Thyroid gland (tissue), 4 donors: Measurements from ENCODE around the gene ZFAND3. TPM values are rescaled to one million over a fixed set of nuclear protein-coding genes. Genes with fewer than 3 reads are reported as not detected.

ENCODE experiments used
- DNase-seq, 2 donors: peaks; one replicate each; pipeline ENCODE4 v3.0.0-alpha.2; 2019
- H3K27ac ChIP-seq, 3 donors: fragments of 200-600 bp; sonication (generic); 1 replicate in 2 of 3; 2 replicates in 1 of 3; pipeline ENCODE4 v1.5.1; 2016 to 2019; ENCODE audit warnings: mild to moderate bottlenecking in 1 of 3, moderate library complexity in 1 of 3
- H3K27me3 ChIP-seq: fragments of 200-600 bp; sonication (generic); one replicate; pipeline ENCODE4 v1.5.1; 2019
- H3K36me3 ChIP-seq, 2 donors: fragments of 200-600 bp; sonication (generic); one replicate each; pipeline ENCODE4 v1.5.1; 2016 to 2019
- H3K4me1 ChIP-seq, 2 donors: fragments of 200-600 bp; sonication (generic); one replicate each; pipeline ENCODE4 v1.5.1; 2017 to 2019
- H3K4me3 ChIP-seq, 3 donors: fragments of 200-600 bp; sonication (generic); replicated peaks in 1 of 3; 1 replicate in 2 of 3; 2 replicates in 1 of 3; pipeline ENCODE4 v1.5.1; 2016; ENCODE audit warnings: mild to moderate bottlenecking in 1 of 3
- H3K9me3 ChIP-seq: fragments of 200-600 bp; sonication (generic); one replicate; pipeline ENCODE4 v1.5.1; 2017
- POLR2A ChIP-seq, 2 donors: fragments of 450-650 bp; IDR thresholded peaks; one replicate each; pipeline ENCODE4 v1.6.1; 2017; ENCODE audit warnings: antibody characterized with exemption in 2 of 2, mild to moderate bottlenecking in 2 of 2, moderate library complexity in 1 of 2
- WGBS, 2 donors: methylation state at CpG; one replicate each; pipeline ENCODE4 v1.1.5; 2017; 5-methylcytosine and 5-hydroxymethylcytosine counted together
- intact Hi-C: fragments of 100-400 bp; cut with DNase I; formaldehyde crosslinking; loops from one replicate; pipeline ENCODE4 v1.15.1; 2023
- total RNA-seq, 4 donors: library from RNA; depleted of rRNA; stranded (reverse); fragments of >200 nt; gene quantifications; one replicate each; pipeline ENCODE4 v1.2.3, GENCODE V29; 2016
- TF ChIP-seq, protein P1 (sequence below), 6 experiments: fragments of 200-600 bp in 3 of 6; fragments of 450-650 bp in 3 of 6; sonication (generic) in 3 of 6; IDR thresholded peaks; one replicate each; pipeline ENCODE4 v1.5.1; 2016 to 2019; ENCODE audit warnings: antibody characterized with exemption in 6 of 6, mild to moderate bottlenecking in 2 of 6, inconsistent platforms in 1 of 6, moderate library complexity in 1 of 6

ZFAND3 gene
- total RNA-seq, 4 donors from 2014 or later, result 41.3 to 57.7 (median 55.9) TPM

DNA sequence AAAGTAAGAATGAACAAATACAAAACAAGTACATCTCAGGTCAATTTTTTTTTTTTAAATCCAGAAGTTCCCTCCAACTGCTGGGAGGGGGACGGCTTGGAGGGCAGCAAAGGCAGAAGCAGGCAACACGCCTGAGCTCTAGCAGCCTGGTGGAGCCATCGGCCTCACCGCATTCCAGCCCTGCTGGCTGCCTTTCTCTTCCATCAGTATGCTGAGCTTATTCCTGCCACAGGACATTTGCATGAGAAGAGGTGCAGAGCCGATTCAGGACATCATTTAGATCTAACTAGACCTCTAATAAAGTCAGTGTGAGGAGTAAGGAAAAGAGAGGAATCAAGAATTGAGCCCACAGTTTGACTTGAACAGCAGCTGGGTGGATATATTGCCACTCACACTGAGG, 318.8 kb downstream of the ZFAND3 start:
- whole genome bisulfite sequencing, 2 donors, result 89 to 94% methylated on average over 5 of the region's 5 CpGs
- no peak for DNase-seq
- TF ChIP-seq, protein P1, sequence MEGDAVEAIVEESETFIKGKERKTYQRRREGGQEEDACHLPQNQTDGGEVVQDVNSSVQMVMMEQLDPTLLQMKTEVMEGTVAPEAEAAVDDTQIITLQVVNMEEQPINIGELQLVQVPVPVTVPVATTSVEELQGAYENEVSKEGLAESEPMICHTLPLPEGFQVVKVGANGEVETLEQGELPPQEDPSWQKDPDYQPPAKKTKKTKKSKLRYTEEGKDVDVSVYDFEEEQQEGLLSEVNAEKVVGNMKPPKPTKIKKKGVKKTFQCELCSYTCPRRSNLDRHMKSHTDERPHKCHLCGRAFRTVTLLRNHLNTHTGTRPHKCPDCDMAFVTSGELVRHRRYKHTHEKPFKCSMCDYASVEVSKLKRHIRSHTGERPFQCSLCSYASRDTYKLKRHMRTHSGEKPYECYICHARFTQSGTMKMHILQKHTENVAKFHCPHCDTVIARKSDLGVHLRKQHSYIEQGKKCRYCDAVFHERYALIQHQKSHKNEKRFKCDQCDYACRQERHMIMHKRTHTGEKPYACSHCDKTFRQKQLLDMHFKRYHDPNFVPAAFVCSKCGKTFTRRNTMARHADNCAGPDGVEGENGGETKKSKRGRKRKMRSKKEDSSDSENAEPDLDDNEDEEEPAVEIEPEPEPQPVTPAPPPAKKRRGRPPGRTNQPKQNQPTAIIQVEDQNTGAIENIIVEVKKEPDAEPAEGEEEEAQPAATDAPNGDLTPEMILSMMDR (IDR thresholded peaks at IDR 0.05), result no peak
- TF ChIP-seq POLR2A (IDR thresholded peaks at IDR 0.05), result no peak
- Histone ChIP-seq H3K27ac (no peak overlapping the region), H3K36me3 (no peaks in the 10 kb centered on the region), H3K4me3 (no peak overlapping the region), H3K4me1 (peaks cover 18 to 24% of the 10 kb centered on the region in 2 donors), H3K9me3 (no peaks in the 10 kb centered on the region), H3K27me3 (no peaks in the 10 kb centered on the region)
- intact Hi-C loops, result no loop called here

DNA sequence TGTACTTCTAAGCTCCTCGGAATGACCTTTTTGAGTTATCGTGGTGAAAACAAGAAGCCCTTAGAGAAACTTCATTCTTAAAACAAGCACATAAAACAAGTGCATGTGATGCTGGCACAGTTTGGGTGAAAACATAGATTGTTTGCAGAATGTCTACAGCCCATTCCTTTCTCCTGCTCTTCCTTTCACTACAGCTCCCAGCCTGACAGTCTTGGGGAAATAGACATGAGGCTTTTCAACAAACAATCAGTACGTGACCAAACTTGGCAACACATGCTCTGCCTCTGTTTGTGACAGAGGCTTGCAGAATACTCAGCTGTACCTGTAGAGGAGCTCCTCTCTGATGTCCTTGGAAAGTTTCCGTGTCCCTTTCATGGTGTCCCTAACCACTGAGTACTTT, 321.6 kb downstream of the ZFAND3 start:
- Histone ChIP-seq H3K4me3 (no peak overlapping the region), H3K9me3 (no peaks in the 10 kb centered on the region), H3K36me3 (no peaks in the 10 kb centered on the region), H3K27ac (no peak overlapping the region), H3K27me3 (no peaks in the 10 kb centered on the region), H3K4me1 (peaks cover 26 to 35% of the 10 kb centered on the region in 2 donors)
- intact Hi-C loops, result no loop called here
- DNase-seq, result no peak
- TF ChIP-seq, protein P1 (IDR thresholded peaks at IDR 0.05), result no peak
- no peak for TF ChIP-seq POLR2A (IDR thresholded peaks at IDR 0.05)
- WGBS, 2 donors, result 69 to 73% methylated on average over 4 of the region's 4 CpGs

DNA sequence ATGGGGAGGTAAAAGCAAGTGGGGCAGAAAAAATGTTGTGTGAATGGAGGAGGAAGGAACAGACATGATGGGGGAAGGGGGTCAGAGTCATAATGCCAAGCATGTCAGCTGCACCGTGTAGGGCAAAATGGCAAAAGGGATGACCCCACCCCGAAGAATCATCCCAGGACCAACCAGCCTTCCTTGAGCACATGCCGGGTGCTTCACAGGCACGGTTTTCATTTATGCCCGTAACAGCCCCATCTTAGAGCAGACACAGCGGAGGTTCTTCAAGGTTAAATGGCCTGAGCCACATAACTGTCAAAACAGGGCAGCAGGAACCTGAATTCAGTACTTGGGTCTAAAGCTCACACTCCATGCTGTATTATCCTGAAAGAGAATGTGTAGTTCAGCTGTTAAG, 322.2 kb downstream of the ZFAND3 start:
- TF ChIP-seq, protein P1 (IDR thresholded peaks at IDR 0.05), result no peak
- no peak for TF ChIP-seq POLR2A (IDR thresholded peaks at IDR 0.05)
- intact Hi-C loops, result no loop called here
- WGBS, 2 donors, result 95 to 96% methylated on average over 6 of the region's 6 CpGs
- Histone ChIP-seq H3K36me3 (no peaks in the 10 kb centered on the region), H3K4me1 (peaks cover 27 to 37% of the 10 kb centered on the region in 2 donors), H3K27me3 (no peaks in the 10 kb centered on the region), H3K27ac (no peak overlapping the region), H3K9me3 (no peaks in the 10 kb centered on the region), H3K4me3 (no peak overlapping the region)
- DNase-seq, result no peak

DNA sequence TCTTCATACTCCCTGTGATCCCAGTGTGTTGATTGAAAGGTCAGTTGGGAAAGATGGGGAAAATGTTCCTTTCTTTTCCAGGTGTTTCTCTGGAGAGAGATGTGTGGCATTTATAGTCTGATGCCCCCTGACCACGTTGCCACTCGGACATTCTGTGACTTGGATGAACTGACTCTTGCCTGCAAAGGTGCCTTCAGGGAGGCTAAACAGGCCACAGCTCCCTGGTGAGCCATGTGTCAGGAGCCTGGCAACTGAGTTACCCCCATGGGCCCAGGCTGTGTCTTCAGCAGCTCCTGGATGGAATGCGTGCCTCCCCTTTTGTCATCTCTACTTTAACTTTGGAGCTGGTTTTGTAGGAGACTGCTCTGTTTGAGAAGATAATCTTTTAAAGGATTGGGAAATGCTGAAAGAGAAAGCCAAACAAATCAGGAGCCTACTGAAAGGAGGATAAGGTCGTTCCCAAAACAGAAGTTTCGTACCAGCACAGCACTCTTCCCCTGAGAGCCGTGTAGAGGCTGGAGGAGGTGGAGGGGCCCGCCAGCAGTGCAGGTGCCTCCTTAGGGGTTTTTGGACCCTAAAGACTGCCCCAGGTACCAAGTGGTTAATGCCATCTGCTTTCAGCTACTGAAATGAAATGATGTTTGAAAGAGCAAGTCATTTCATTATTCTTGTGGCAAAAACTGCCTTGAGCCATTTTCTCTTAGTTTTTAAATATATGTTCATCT, 322.8 kb downstream of the ZFAND3 start:
- TF ChIP-seq, protein P1 (IDR thresholded peaks at IDR 0.05), result no peak
- no peak for TF ChIP-seq POLR2A (IDR thresholded peaks at IDR 0.05)
- no peak overlapping the region for H3K4me3 ChIP-seq
- 92 to 94% methylated on average over 7 of the region's 7 CpGs for WGBS, 2 donors

More for the DNA sequence above, 322.8 kb downstream of the ZFAND3 start:
- intact Hi-C loops, result no loop called here
- Histone ChIP-seq H3K9me3 (no peaks in the 10 kb centered on the region), H3K4me1 (peaks cover 27 to 37% of the 10 kb centered on the region in 2 donors), H3K36me3 (no peaks in the 10 kb centered on the region), H3K27ac (no peak overlapping the region), H3K27me3 (no peaks in the 10 kb centered on the region)
- no peak for DNase-seq
